Body of pancreas (tissue), 4 donors: Measurements from ENCODE around the gene TBATA. TPM values are rescaled to one million over a fixed set of nuclear protein-coding genes. Genes with fewer than 3 reads are reported as not detected.

Experiments used
- ATAC-seq: fragments of 150-250 bp; one replicate; pipeline ENCODE4 v1.9.1; 2016
- DNase-seq, 4 donors: peaks; one replicate each; pipeline ENCODE4 v3.0.0-alpha.2; 2019
- H3K27ac ChIP-seq, 4 donors: fragments of 200-600 bp; sonication (generic); 1 replicate in 3 of 4; 2 replicates in 1 of 4; pipeline versions ENCODE4 v1.5.1 to v1.6.1; 2016 to 2019; ENCODE audit warnings: mild to moderate bottlenecking in 1 of 4, mixed read lengths in 1 of 4, moderate library complexity in 1 of 4
- H3K27me3 ChIP-seq, 2 donors: fragments of 200-600 bp; sonication (generic); one replicate each; pipeline ENCODE4 v1.6.0; 2016; ENCODE audit warnings: mild to moderate bottlenecking in 1 of 2
- H3K36me3 ChIP-seq, 2 donors: fragments of 200-600 bp; sonication (generic); replicated peaks in 1 of 2; 2 replicates each; pipeline ENCODE4 v1.5.1; 2016; ENCODE audit warnings: low read depth in 2 of 2; ENCODE audit not compliant: insufficient read depth in 1 of 2
- H3K4me1 ChIP-seq: fragments of 200-600 bp; sonication (generic); one replicate; pipeline ENCODE4 v1.6.0; 2016
- H3K4me3 ChIP-seq, 2 donors: fragments of 200-600 bp; sonication (generic); 1 replicate in 1 of 2; 2 replicates in 1 of 2; pipeline ENCODE4 v1.5.1; 2016 to 2019
- H3K9me3 ChIP-seq, 3 donors: fragments of 200-600 bp; sonication (generic); 1 replicate in 2 of 3; 2 replicates in 1 of 3; pipeline ENCODE4 v1.5.1; 2016
- POLR2A ChIP-seq, 3 donors: fragments of 450-650 bp; IDR thresholded peaks; one replicate each; pipeline ENCODE4 v1.6.1; 2016; ENCODE audit warnings: antibody characterized with exemption in 3 of 3, mild to moderate bottlenecking in 2 of 3
- whole genome bisulfite sequencing, 2 donors: methylation state at CpG; one replicate each; pipeline ENCODE4 v1.1.5; 2017; 5-methylcytosine and 5-hydroxymethylcytosine counted together
- intact Hi-C: fragments of 100-400 bp; cut with DNase I; formaldehyde crosslinking; loops from one replicate; pipeline ENCODE4 v1.15.1; 2023
- total RNA-seq, 2 donors: library from RNA; depleted of rRNA; stranded (reverse); fragments of >200 nt; gene quantifications; one replicate each; pipeline ENCODE4 v1.1.0, GENCODE V29; 2016
- TF ChIP-seq, protein P1 (sequence below), 7 experiments: fragments of 450-650 bp in 4 of 7; fragments of 200-600 bp in 3 of 7; sonication (generic) in 3 of 7; IDR thresholded peaks; one replicate each; pipeline ENCODE4 v1.5.1; 2016 to 2019; ENCODE audit warnings: antibody characterized with exemption in 7 of 7

The TBATA gene
- total RNA-seq, 2 donors from 2014 or later: not detected

DNA sequence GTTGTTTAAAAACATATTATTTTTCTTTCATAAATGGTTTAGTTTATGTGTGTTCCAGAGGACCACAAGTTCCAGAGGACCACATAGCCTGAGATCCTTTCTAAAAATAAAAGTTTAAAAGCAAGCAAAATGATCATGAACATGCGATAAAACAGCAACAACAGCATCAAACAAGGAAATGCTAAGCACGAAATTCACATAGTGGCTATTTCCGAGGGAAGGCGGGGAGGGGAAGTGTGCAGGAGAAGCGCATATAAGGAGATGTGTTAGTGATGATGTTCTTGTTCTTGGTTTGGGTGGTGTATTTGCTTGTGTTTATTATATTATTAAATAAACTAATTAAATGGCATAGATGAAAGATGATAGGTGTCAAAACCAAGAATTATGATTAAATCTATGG lies 1.2 kb downstream of the TBATA start:
- TF ChIP-seq, protein P1, sequence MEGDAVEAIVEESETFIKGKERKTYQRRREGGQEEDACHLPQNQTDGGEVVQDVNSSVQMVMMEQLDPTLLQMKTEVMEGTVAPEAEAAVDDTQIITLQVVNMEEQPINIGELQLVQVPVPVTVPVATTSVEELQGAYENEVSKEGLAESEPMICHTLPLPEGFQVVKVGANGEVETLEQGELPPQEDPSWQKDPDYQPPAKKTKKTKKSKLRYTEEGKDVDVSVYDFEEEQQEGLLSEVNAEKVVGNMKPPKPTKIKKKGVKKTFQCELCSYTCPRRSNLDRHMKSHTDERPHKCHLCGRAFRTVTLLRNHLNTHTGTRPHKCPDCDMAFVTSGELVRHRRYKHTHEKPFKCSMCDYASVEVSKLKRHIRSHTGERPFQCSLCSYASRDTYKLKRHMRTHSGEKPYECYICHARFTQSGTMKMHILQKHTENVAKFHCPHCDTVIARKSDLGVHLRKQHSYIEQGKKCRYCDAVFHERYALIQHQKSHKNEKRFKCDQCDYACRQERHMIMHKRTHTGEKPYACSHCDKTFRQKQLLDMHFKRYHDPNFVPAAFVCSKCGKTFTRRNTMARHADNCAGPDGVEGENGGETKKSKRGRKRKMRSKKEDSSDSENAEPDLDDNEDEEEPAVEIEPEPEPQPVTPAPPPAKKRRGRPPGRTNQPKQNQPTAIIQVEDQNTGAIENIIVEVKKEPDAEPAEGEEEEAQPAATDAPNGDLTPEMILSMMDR (IDR thresholded peaks at IDR 0.05): no peak
- TF ChIP-seq POLR2A (IDR thresholded peaks at IDR 0.05): no peak
- intact Hi-C loops: no loop called here
- no peak for DNase-seq
- Histone ChIP-seq H3K27ac (no peak overlapping the region), H3K9me3 (no peaks in the 10 kb centered on the region), H3K36me3 (no peaks in the 10 kb centered on the region), H3K27me3 (no peaks in the 10 kb centered on the region), H3K4me3 (no peak overlapping the region), H3K4me1 (no peaks in the 10 kb centered on the region)
- 53 to 66% methylated on average over 5 of the region's 5 CpGs for WGBS, 2 donors
- ATAC-seq: no peak

DNA sequence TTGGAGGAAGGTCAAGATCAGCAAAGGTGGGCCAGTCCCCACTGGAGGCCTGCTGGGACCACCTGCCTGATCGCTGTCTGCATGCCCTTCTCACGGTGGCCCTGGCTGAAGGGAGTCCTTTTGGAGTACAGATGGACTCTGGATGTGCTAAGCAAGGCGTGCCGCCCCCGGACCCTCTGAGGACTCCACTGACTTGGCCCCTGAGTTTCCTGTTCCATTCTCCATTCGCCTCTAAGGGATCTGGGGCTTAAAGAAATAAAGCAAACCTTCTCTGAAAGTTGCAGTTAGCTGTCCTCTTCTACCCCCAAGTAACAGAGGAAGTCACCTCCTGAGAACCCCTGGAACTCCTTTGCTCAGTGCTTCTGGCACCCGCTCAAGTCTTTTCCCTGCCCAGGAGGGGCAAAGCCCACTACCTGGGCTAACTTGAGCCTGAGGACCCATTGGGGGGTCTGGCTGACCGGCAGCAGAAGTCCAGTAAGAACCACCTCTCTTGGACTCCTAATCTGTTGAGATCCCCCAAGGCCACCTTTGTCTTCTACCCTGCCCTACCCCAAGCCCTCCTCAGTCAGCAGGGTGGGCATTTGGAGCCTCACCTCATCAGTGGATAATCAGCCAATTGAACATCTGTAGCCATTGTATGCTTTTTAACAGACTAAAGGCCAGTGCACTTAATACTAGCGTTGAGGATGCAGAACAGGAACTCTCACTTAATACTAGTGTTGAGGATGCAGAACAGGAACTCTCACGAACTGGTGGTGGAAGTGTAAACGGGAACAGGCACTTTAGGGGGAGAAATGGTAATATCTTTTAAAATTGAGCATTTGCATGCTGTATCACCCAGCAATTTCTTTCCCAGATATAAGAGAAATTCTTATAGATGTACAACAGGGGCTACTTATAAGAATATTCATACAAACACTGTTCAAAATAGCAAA lies 2.2 kb downstream of the TBATA start:
- TF ChIP-seq, protein P1 (IDR thresholded peaks at IDR 0.05): no peak
- no peak for TF ChIP-seq POLR2A (IDR thresholded peaks at IDR 0.05)
- H3K9me3 ChIP-seq: no peaks in the 10 kb centered on the region
- H3K27ac ChIP-seq: no peak overlapping the region
- ATAC-seq (no peak), DNase-seq (no peak)
- WGBS, 2 donors: 64 to 69% methylated on average over 10 to 11 of the region's 11 CpGs
- no peaks in the 10 kb centered on the region for H3K27me3 ChIP-seq
- H3K4me1 ChIP-seq: no peaks in the 10 kb centered on the region
- intact Hi-C loops: no loop called here
- H3K4me3 ChIP-seq: no peak overlapping the region
- H3K36me3 ChIP-seq: no peaks in the 10 kb centered on the region

DNA sequence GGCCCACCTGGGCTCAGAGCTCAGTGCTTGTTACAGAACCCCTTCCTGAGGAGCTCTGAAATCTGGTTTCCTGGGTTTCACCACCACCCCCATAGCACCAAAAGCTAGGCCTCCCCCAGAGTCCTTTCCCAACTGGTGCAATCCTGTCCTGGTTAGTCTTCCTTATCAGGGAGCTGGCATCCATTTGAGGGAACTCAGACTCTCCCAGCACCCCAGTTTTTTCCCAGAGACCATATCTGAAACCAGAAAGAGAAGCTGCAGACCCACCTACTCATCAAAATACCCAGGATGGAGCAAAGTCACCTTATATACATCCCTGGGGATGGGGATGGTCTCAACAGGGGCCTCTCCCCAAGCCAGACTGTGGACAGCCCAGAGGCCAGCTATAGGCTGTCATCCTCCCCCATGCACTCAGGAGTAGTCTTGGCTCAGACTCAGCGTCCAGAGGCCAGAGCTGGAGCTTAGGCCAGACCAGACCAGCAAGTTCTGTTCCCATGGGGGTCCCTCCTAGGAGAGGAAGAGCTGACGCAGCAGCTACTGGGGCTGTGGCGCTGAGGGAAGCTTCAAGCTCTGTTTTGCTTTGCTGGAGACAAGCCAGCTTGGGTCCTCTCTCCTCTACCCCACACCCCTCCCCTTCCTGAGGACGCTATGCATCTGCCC lies 3.0 kb downstream of the TBATA start:
- 58 to 65% methylated on average over 2 to 4 of the region's 4 CpGs for WGBS, 2 donors
- DNase-seq: no peak
- no peaks in the 10 kb centered on the region for H3K36me3 ChIP-seq
- intact Hi-C loops: no loop called here
- no peaks in the 10 kb centered on the region for H3K27me3 ChIP-seq
- TF ChIP-seq, protein P1 (IDR thresholded peaks at IDR 0.05): no peak
- no peak for TF ChIP-seq POLR2A (IDR thresholded peaks at IDR 0.05)
- no peak overlapping the region for H3K4me3 ChIP-seq
- H3K9me3 ChIP-seq: no peaks in the 10 kb centered on the region
- H3K4me1 ChIP-seq: no peaks in the 10 kb centered on the region
- no peak overlapping the region for H3K27ac ChIP-seq
- no peak for ATAC-seq

DNA sequence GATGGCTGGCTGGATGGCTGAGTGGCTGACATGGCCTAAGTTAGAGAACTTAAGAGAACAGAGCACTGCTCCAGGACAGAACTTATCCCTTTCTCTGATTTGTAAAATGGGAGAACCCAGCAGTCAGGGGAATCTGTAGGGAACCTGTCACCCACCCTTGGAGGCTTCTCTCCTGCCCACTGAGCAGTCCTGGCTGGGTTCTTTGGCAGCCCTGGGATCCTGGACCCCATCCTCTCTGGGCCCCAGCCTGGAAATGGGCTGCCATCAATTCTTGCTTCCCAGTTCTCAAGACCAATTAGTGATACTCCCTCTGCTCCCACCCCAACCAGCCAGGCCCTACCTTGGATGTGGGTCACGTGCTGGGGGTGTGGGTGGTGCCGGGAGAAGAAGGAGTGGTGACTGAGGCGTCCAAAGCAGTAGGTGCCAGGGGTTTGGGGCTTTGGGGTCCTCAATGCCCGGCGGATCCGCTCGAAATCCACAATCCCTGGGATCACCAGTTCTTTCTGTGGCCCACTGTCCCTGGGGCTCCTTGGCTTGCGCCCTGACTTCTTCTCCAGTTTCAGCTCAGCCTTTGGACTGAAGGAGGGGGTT lies 3.6 kb downstream of the TBATA start:
- H3K27me3 ChIP-seq: no peaks in the 10 kb centered on the region
- no peaks in the 10 kb centered on the region for H3K36me3 ChIP-seq
- no peak overlapping the region for H3K4me3 ChIP-seq
- ATAC-seq: no peak
- H3K27ac ChIP-seq: no peak overlapping the region
- DNase-seq: no peak
- intact Hi-C loops: no loop called here
- WGBS, 2 donors: 82 to 91% methylated on average over 8 of the region's 8 CpGs
- no peak for TF ChIP-seq POLR2A (IDR thresholded peaks at IDR 0.05)
- TF ChIP-seq, protein P1 (IDR thresholded peaks at IDR 0.05): no peak
- no peaks in the 10 kb centered on the region for H3K9me3 ChIP-seq
- H3K4me1 ChIP-seq: no peaks in the 10 kb centered on the region
